Liver (tissue), 9 donors: ENCODE data around the gene ARHGAP40. TPM values are rescaled to one million over a fixed set of nuclear protein-coding genes. Genes with fewer than 3 reads are reported as not detected.

Source experiments
- DNase-seq: peaks from one replicate; pipeline ENCODE4 v3.0.0-alpha.2; 2017; ENCODE audit warnings: low spot score
- H3K27ac ChIP-seq, 2 donors: one replicate each; pipeline ENCODE4 v1.7.0; 2013; ENCODE audit warnings: inconsistent platforms in 2 of 2, low read length in 2 of 2, control low read depth in 1 of 2, low read depth in 1 of 2, mild to moderate bottlenecking in 1 of 2
- H3K27me3 ChIP-seq, 4 donors: one replicate each; pipeline versions ENCODE4 v1.6.1 to v1.7.0; 2013; ENCODE audit warnings: low read length in 3 of 4, inconsistent platforms in 1 of 4, mild to moderate bottlenecking in 1 of 4, moderate library complexity in 1 of 4; ENCODE audit not compliant: control insufficient read depth in 4 of 4, insufficient read depth in 4 of 4
- H3K36me3 ChIP-seq, 4 donors: one replicate each; pipeline versions ENCODE4 v1.6.1 to v1.7.0; 2013; ENCODE audit warnings: low read length in 3 of 4, mild to moderate bottlenecking in 3 of 4, low read depth in 1 of 4, moderate library complexity in 1 of 4; ENCODE audit not compliant: control insufficient read depth in 4 of 4, insufficient read depth in 3 of 4
- H3K4me1 ChIP-seq, 4 donors: one replicate each; pipeline versions ENCODE4 v1.6.1 to v1.7.0; 2013; ENCODE audit warnings: low read length in 3 of 4, mild to moderate bottlenecking in 3 of 4, moderate library complexity in 1 of 4; ENCODE audit not compliant: control insufficient read depth in 4 of 4, insufficient read depth in 4 of 4
- H3K4me3 ChIP-seq, 3 donors: one replicate each; pipeline versions ENCODE4 v1.6.1 to v1.7.0; 2013; ENCODE audit warnings: low read length in 3 of 3, control low read depth in 1 of 3, low read depth in 1 of 3, mild to moderate bottlenecking in 1 of 3
- H3K9ac ChIP-seq, 2 donors: one replicate each; pipeline ENCODE4 v1.7.0; 2013; ENCODE audit warnings: low read length in 2 of 2, mild to moderate bottlenecking in 2 of 2, moderate library complexity in 2 of 2, control low read depth in 1 of 2, low read depth in 1 of 2
- H3K9me3 ChIP-seq, 4 donors: one replicate each; pipeline versions ENCODE4 v1.6.1 to v1.7.0; 2013; ENCODE audit warnings: low read length in 3 of 4; ENCODE audit not compliant: control insufficient read depth in 4 of 4
- ATF3 ChIP-seq: IDR thresholded peaks from 2 replicates; pipeline ENCODE4 v1.6.1; 2016; ENCODE audit warnings: antibody characterized with exemption
- EGR1 ChIP-seq, 2 donors: IDR thresholded peaks; 2 replicates each; pipeline ENCODE4 v1.6.1; 2016 to 2018; ENCODE audit warnings: antibody characterized with exemption in 2 of 2, low read depth in 2 of 2
- FOXA1 ChIP-seq: IDR thresholded peaks from 2 replicates; pipeline ENCODE4 v1.6.1; 2016; ENCODE audit warnings: antibody characterized with exemption
- FOXA2 ChIP-seq: IDR thresholded peaks from 2 replicates; pipeline ENCODE4 v1.6.1; 2016; ENCODE audit warnings: antibody characterized with exemption
- GABPA ChIP-seq, 2 donors: IDR thresholded peaks in 1 of 2; conservative IDR thresholded peaks in 1 of 2; 2 replicates each; pipeline ENCODE4 v1.6.1; 2016; ENCODE audit warnings: antibody characterized with exemption in 2 of 2, mild to moderate bottlenecking in 1 of 2, moderate library complexity in 1 of 2
- HNF4A ChIP-seq, 2 donors: conservative IDR thresholded peaks; 2 replicates each; pipeline ENCODE4 v1.6.1; 2016; ENCODE audit warnings: antibody characterized with exemption in 2 of 2, mild to moderate bottlenecking in 2 of 2
- HNF4G ChIP-seq: IDR thresholded peaks from 2 replicates; pipeline ENCODE4 v1.6.1; 2016; ENCODE audit warnings: antibody characterized with exemption
- JUND ChIP-seq, 2 donors: IDR thresholded peaks; 2 replicates each; pipeline ENCODE4 v1.6.1; 2016; ENCODE audit warnings: antibody characterized with exemption in 2 of 2
- NR2F2 ChIP-seq: IDR thresholded peaks from 2 replicates; pipeline ENCODE4 v1.6.1; 2016; ENCODE audit warnings: antibody characterized with exemption
- RAD21 ChIP-seq, 2 donors: IDR thresholded peaks; 2 replicates each; pipeline ENCODE4 v1.6.1; 2016; ENCODE audit warnings: antibody characterized with exemption in 2 of 2, mild to moderate bottlenecking in 2 of 2
- REST ChIP-seq: IDR thresholded peaks from 2 replicates; pipeline ENCODE4 v1.6.1; 2016; ENCODE audit warnings: antibody characterized with exemption, mild to moderate bottlenecking
- SP1 ChIP-seq: IDR thresholded peaks from 2 replicates; pipeline ENCODE4 v1.6.1; 2018; ENCODE audit warnings: antibody characterized with exemption, mild to moderate bottlenecking
- TAF1 ChIP-seq: conservative IDR thresholded peaks from 2 replicates; pipeline ENCODE4 v1.6.1; 2016; ENCODE audit warnings: antibody characterized with exemption, mild to moderate bottlenecking
- YY1 ChIP-seq: IDR thresholded peaks from 2 replicates; pipeline ENCODE4 v1.6.1; 2016; ENCODE audit warnings: antibody characterized with exemption, mild to moderate bottlenecking
- WGBS: extraction: QIAGEN DNeasy Blood & Tissue Kit; methylation state at CpG from one replicate; pipeline ENCODE4 v1.1.7; 2013; 5-methylcytosine and 5-hydroxymethylcytosine counted together
- polyA plus RNA-seq, 2 donors: library from polyadenylated mRNA; stranded (reverse) in 1 of 2; unstranded in 1 of 2; fragments of 200-250 nt in 1 of 2; fragments of >200 nt in 1 of 2; fragmentation: Nextera tagmentation in 1 of 2; extraction: Ambion mirVana in 1 of 2; gene quantifications; one replicate each; pipeline versions ENCODE4 v1.2.1 to v1.2.3, GENCODE V29; 2013 to 2015
- total RNA-seq, 2 donors: library from RNA; depleted of rRNA; stranded (reverse); fragments of >200 nt; gene quantifications; one replicate each; pipeline ENCODE4 v1.2.3, GENCODE V29; 2014
- TF ChIP-seq, protein P1 (sequence below): fragments of 150-350 bp; IDR thresholded peaks from 2 replicates; pipeline ENCODE4 v1.5.1; 2017; ENCODE audit warnings: improper control_type of control experiment, low read depth, low read length; ENCODE audit not compliant: missing input control
- TF ChIP-seq, protein P2 (sequence below): IDR thresholded peaks from 2 replicates; pipeline ENCODE4 v1.6.1; 2016; ENCODE audit warnings: antibody characterized with exemption
- donor health status: healthy.
- donor health status: healthy.
- donor health status: healthy.
- donor health status: healthy.
- donor health status: healthy.

The ARHGAP40 gene
- total and polyA plus RNA-seq, 4 donors, result 0.08 TPM; not detected in 3

DNA sequence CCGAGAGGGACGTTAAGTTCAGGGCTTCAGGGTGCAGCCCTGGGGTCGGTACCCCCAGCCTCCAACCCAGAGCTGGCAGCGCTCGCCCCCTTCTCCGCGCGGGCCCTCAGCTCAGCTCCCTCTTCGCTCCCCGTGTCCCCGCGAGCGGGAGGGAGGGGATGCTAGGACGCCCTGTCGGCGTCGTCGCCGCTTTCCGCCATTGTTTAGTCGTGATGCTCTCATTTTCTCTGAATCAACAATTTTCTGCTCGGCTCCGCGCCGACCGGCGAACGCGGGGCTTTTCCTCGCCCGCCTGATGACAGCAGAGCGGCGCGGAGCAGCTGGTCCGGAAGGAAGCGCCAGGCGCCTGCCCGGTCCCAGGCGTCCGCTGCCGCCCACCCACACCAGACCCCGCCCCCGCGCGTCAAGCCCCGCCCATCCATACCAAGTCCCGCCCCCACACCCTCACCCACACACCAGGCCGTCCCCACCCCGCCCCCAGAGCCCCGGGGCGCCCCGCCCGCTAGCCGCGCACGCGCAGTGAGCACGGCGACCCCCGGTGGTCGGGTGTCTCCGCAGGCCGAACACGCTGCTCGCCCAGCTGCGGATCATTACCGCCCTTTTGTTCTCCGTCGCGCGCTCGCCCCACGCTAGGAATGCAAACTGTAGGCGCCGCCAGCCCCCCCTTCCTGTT, 72.6 kb downstream of the ARHGAP40 start:
- Histone ChIP-seq H3K27ac (no peak overlapping the region), H3K9ac (no peak overlapping the region), H3K4me3 (peak overlapping the region in 2 of 3 donors; percentile 14 to 38), H3K4me1 (peaks cover 0 to 8% (median 4%) of the 10 kb centered on the region in 4 donors), H3K27me3 (peaks cover 0 to 9% (median 2%) of the 10 kb centered on the region in 4 donors), H3K9me3 (no peaks in the 10 kb centered on the region), H3K36me3 (no peaks in the 10 kb centered on the region)
- DNase-seq, result peak; percentile 92
- 6% methylated on average over 75 of the region's 75 CpGs for WGBS
- TF ChIP-seq RAD21 (IDR thresholded peaks at IDR 0.05), result no peak
- no peak for TF ChIP-seq SP1

GRCh38 chr20:38674765-38675133, 73.1 kb downstream of the ARHGAP40 start:
- Histone ChIP-seq H3K27me3 (peaks cover 0 to 9% (median 2%) of the 10 kb centered on the region in 4 donors), H3K36me3 (no peaks in the 10 kb centered on the region), H3K4me1 (peaks cover 0 to 8% (median 4%) of the 10 kb centered on the region in 4 donors), H3K27ac (no peak overlapping the region), H3K9me3 (no peaks in the 10 kb centered on the region), H3K4me3 (peak overlapping the region in 1 of 3 donors; percentile 38), H3K9ac (no peak overlapping the region)
- no peak for DNase-seq
- TF ChIP-seq NR2F2, result no peak
- no peak for TF ChIP-seq ATF3
- TF ChIP-seq JUND (IDR thresholded peaks at IDR 0.05), result no peak
- TF ChIP-seq FOXA2, result no peak
- no peak for TF ChIP-seq FOXA1
- TF ChIP-seq, protein P1, sequence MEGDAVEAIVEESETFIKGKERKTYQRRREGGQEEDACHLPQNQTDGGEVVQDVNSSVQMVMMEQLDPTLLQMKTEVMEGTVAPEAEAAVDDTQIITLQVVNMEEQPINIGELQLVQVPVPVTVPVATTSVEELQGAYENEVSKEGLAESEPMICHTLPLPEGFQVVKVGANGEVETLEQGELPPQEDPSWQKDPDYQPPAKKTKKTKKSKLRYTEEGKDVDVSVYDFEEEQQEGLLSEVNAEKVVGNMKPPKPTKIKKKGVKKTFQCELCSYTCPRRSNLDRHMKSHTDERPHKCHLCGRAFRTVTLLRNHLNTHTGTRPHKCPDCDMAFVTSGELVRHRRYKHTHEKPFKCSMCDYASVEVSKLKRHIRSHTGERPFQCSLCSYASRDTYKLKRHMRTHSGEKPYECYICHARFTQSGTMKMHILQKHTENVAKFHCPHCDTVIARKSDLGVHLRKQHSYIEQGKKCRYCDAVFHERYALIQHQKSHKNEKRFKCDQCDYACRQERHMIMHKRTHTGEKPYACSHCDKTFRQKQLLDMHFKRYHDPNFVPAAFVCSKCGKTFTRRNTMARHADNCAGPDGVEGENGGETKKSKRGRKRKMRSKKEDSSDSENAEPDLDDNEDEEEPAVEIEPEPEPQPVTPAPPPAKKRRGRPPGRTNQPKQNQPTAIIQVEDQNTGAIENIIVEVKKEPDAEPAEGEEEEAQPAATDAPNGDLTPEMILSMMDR, result no peak
- 32% methylated on average over 13 of the region's 13 CpGs for WGBS

DNA sequence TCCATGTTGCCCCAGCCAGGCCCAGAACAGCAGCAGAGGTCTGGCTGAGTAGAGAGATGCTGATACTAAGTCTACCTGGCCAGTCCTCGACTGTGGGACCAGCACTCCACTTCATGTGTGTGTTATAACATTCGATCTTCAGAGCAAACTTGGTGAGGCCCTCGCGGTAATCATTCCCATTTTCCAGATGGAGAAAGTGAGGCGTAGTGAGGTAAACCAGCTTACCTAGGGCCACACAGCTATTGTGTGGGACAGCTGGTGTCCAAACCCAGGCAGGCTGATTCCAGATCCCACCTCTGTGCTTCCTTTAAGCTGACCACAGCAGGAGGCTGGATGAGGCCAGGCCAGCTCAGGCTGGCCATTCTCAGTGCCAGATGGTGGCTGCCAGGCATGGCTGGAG, 75.0 kb downstream of the ARHGAP40 start:
- H3K4me3 ChIP-seq, result no peak overlapping the region
- no peaks in the 10 kb centered on the region for H3K36me3 ChIP-seq
- peaks cover 0 to 9% (median 2%) of the 10 kb centered on the region in 4 donors for H3K27me3 ChIP-seq
- no peak overlapping the region for H3K9ac ChIP-seq
- DNase-seq, result no peak
- H3K9me3 ChIP-seq, result no peaks in the 10 kb centered on the region
- WGBS, result 68% methylated on average over 5 of the region's 5 CpGs
- H3K27ac ChIP-seq, result no peak overlapping the region
- H3K4me1 ChIP-seq, result peaks cover 0 to 8% (median 4%) of the 10 kb centered on the region in 4 donors
- TF ChIP-seq REST (no peak), SP1 (no peak), JUND (IDR thresholded peaks at IDR 0.05) (no peak), GABPA (IDR thresholded peaks at IDR 0.05 in 1 of 2, conservative IDR thresholded peaks at IDR 0.05 in 1 of 2) (no peak), RAD21 (IDR thresholded peaks at IDR 0.05) (no peak), HNF4G (no peak), TAF1 (no peak), EGR1 (IDR thresholded peaks at IDR 0.05; ENCODE audit: low read depth in 2 of 2) (no peak), NR2F2 (no peak), FOXA1 (no peak), YY1 (no peak), HNF4A (conservative IDR thresholded peaks at IDR 0.05) (no peak), ATF3 (no peak)
- TF ChIP-seq, protein P1, result no peak
- TF ChIP-seq, protein P2, sequence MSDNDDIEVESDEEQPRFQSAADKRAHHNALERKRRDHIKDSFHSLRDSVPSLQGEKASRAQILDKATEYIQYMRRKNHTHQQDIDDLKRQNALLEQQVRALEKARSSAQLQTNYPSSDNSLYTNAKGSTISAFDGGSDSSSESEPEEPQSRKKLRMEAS, result no peak
